HepG2 (cell line): ENCODE results near the gene YIF1A. TPM values are rescaled to one million over a fixed set of nuclear protein-coding genes. Genes with fewer than 3 reads are reported as not detected.

Source experiments
- FOSL1 ChIP-seq: sonication (generic); formaldehyde crosslinking; IDR thresholded peaks from 2 replicates; pipeline ENCODE4 v1.9.0; 2021; ENCODE audit warnings: missing genetic modification reagents, borderline replicate concordance
- HMGA1 ChIP-seq: sonication (generic); formaldehyde crosslinking; conservative IDR thresholded peaks from 2 replicates; pipeline ENCODE4 v1.4.0; 2020; ENCODE audit warnings: missing genetic modification reagents
- HMGXB4 ChIP-seq, 2 experiments: sonication (generic) in 1 of 2; formaldehyde crosslinking in 1 of 2; IDR thresholded peaks; 2 replicates each; pipeline versions ENCODE4 v1.4.0 to v1.6.1; 2018 to 2020; ENCODE audit warnings: missing genetic modification reagents in 2 of 2, borderline replicate concordance in 1 of 2, low read depth in 1 of 2, mild to moderate bottlenecking in 1 of 2, missing biosample characterization in 1 of 2
- HNRNPLL ChIP-seq: fragments of 200-400 bp; formaldehyde crosslinking; IDR thresholded peaks from 2 replicates; pipeline ENCODE4 v1.6.1; 2017; ENCODE audit warnings: mild to moderate bottlenecking, low read depth, low read length; ENCODE audit not compliant: poor library complexity, severe bottlenecking
- IRX3 ChIP-seq: sonication (generic); formaldehyde crosslinking; IDR thresholded peaks from 2 replicates; pipeline ENCODE4 v1.8.1; 2023; ENCODE audit warnings: mild to moderate bottlenecking, low read depth, missing genetic modification reagents, borderline replicate concordance
- MEIS2 ChIP-seq: sonication (generic); formaldehyde crosslinking; IDR thresholded peaks from 2 replicates; pipeline ENCODE4 v1.9.0; 2021; ENCODE audit warnings: mild to moderate bottlenecking, missing genetic modification reagents
- NCOA5 ChIP-seq: sonication (generic); formaldehyde crosslinking; IDR thresholded peaks from 2 replicates; pipeline ENCODE4 v1.4.0; 2020; ENCODE audit warnings: missing genetic modification reagents
- NR2C2 ChIP-seq: sonication (generic); formaldehyde crosslinking; IDR thresholded peaks from 2 replicates; pipeline ENCODE4 v1.4.0; 2020; ENCODE audit warnings: missing genetic modification reagents, mild to moderate bottlenecking, moderate library complexity, borderline replicate concordance
- SIX4 ChIP-seq: sonication (generic); formaldehyde crosslinking; IDR thresholded peaks from 2 replicates; pipeline ENCODE4 v1.4.0; 2020; ENCODE audit warnings: missing genetic modification reagents
- SRSF1 ChIP-seq: fragments of 200-400 bp; formaldehyde crosslinking; optimal IDR thresholded peaks from 2 replicates; pipeline ENCODE3; 2017; ENCODE audit warnings: mild to moderate bottlenecking, low read depth, low read length, moderate library complexity
- U2AF2 ChIP-seq: fragments of 200-400 bp; formaldehyde crosslinking; IDR thresholded peaks from 2 replicates; pipeline ENCODE4 v1.6.1; 2017; ENCODE audit warnings: low read depth, mild to moderate bottlenecking, low read length
- ZFP36 ChIP-seq: fragments of 150-350 bp; IDR thresholded peaks from 2 replicates; pipeline ENCODE4 v1.6.1; 2018; ENCODE audit warnings: borderline replicate concordance, low read length, low read depth; ENCODE audit not compliant: partially characterized antibody
- ZNF121 ChIP-seq: sonication (generic); formaldehyde crosslinking; IDR thresholded peaks from 2 replicates; pipeline ENCODE4 v1.5.0; 2020; ENCODE audit warnings: mild to moderate bottlenecking, missing genetic modification reagents
- ZNF205 ChIP-seq: IDR thresholded peaks from 2 replicates; pipeline ENCODE4 v1.6.1; 2018; ENCODE audit warnings: missing biosample characterization, missing genetic modification reagents
- ZNF274 ChIP-seq: sonication (generic); formaldehyde crosslinking; IDR thresholded peaks from 2 replicates; pipeline ENCODE4 v1.5.1; 2020; ENCODE audit warnings: mild to moderate bottlenecking, missing genetic modification reagents
- ZNF281 ChIP-seq: sonication (generic); formaldehyde crosslinking; IDR thresholded peaks from 2 replicates; pipeline ENCODE4 v1.4.0; 2020; ENCODE audit warnings: missing genetic modification reagents, borderline replicate concordance
- ZNF563 ChIP-seq: sonication (generic); formaldehyde crosslinking; IDR thresholded peaks from 2 replicates; pipeline ENCODE4 v1.8.0; 2022; ENCODE audit warnings: mild to moderate bottlenecking, moderate library complexity, missing genetic modification reagents
- ZNF570 ChIP-seq: sonication (generic); formaldehyde crosslinking; IDR thresholded peaks from 2 replicates; pipeline ENCODE4 v1.4.0; 2020; ENCODE audit warnings: mild to moderate bottlenecking, missing genetic modification reagents, borderline replicate concordance
- ZNF572 ChIP-seq: sonication (generic); formaldehyde crosslinking; IDR thresholded peaks from 2 replicates; pipeline ENCODE4 v1.5.1; 2020; ENCODE audit warnings: mild to moderate bottlenecking, missing genetic modification reagents
- ZNF672 ChIP-seq: sonication (generic); formaldehyde crosslinking; IDR thresholded peaks from 2 replicates; pipeline ENCODE4 v1.8.1; 2022; ENCODE audit warnings: missing genetic modification reagents
- ZNF703 ChIP-seq: sonication (generic); formaldehyde crosslinking; IDR thresholded peaks from 2 replicates; pipeline ENCODE4 v1.5.1; 2020; ENCODE audit warnings: missing genetic modification reagents, mild to moderate bottlenecking, moderate library complexity, borderline replicate concordance
- ZNF770 ChIP-seq: sonication (generic); formaldehyde crosslinking; IDR thresholded peaks from 2 replicates; pipeline ENCODE4 v1.5.0; 2020; ENCODE audit warnings: mild to moderate bottlenecking, missing genetic modification reagents
- ZNF816 ChIP-seq: sonication (generic); formaldehyde crosslinking; IDR thresholded peaks from 2 replicates; pipeline ENCODE4 v1.8.0; 2022; ENCODE audit warnings: missing genetic modification reagents, mild to moderate bottlenecking, borderline replicate concordance
- polyA plus RNA-seq, 8 experiments: library from polyadenylated mRNA; depleted of rRNA in 3 of 8; stranded (reverse) in 7 of 8; unstranded in 1 of 8; fragments of >200 nt; fragmentation: Illumina TruSeq in 4 of 8; extraction: Trizol in 4 of 8; gene quantifications; 2 replicates each; pipeline versions ENCODE4 v1.2.1 to v1.2.3, GENCODE V29; 2011 to 2016; ENCODE audit warnings: low read depth in 4 of 8, missing spikeins in 1 of 8, mixed read lengths in 1 of 8; ENCODE audit not compliant: insufficient read depth in 1 of 8
- total RNA-seq, 5 experiments: library from RNA; depleted of rRNA; stranded (reverse); fragments of >200 nt; fragmentation: Illumina TruSeq; extraction: Trizol; gene quantifications; 2 replicates each; pipeline ENCODE4 v1.2.3, GENCODE V29; 2016; ENCODE audit warnings: low read depth in 1 of 5

Gene YIF1A
- total and polyA plus RNA-seq, 2 of the 13 experiments (the other 11 are each of a cell fraction or from before 2014, with no cell fraction given): 133 to 145 TPM

GRCh38 chr11:66328302-66329144 lies 39.6 kb upstream of the YIF1A start (continued):
- TF ChIP-seq ZNF770 (CRISPR knock-in tag) (0 out of 2 replicates have a peak, but pooled peaks have one; percentile 60), IRX3 (CRISPR knock-in tag) (no peak), ZFP36 (no peak), HMGXB4 (CRISPR knock-in tag; IDR thresholded peaks at IDR 0.05; ENCODE audit: borderline replicate concordance in 1 of 2, low read depth in 1 of 2) (peak; percentile 90 to 95), FOSL1 (CRISPR knock-in tag) (no peak), ZNF672 (CRISPR knock-in tag) (no peak), SRSF1 (no peak), ZNF816 (CRISPR knock-in tag) (no peak), U2AF2 (no peak), ZNF563 (CRISPR knock-in tag) (peak; percentile 87; the same call in 1 of the 2 replicates), ZNF121 (peak; percentile 75), SIX4 (no peak), NCOA5 (no peak), HMGA1 (CRISPR knock-in tag) (no peak), ZNF274 (CRISPR knock-in tag) (no peak), NR2C2 (CRISPR knock-in tag) (no peak), MEIS2 (CRISPR knock-in tag) (peak; percentile 79; the same call in 1 of the 2 replicates), ZNF281 (peak; percentile 28; the same call in 1 of the 2 replicates), ZNF570 (CRISPR knock-in tag) (no peak), ZNF703 (no peak), HNRNPLL (no peak), ZNF205 (CRISPR knock-in tag) (peak; percentile 53; the same call in 1 of the 2 replicates), ZNF572 (0 out of 2 replicates have a peak, but pooled peaks have one; percentile 91)
